GM12878 (cell line): ENCODE data around the gene ARL3.

Experiments used
- CTCF ChIP-seq, 3 experiments: IDR thresholded peaks in 2 of 3; conservative IDR thresholded peaks in 1 of 3; 2 replicates each; pipeline ENCODE4 v1.5.1; 2011; ENCODE audit warnings: low read depth in 3 of 3, low read length in 3 of 3, mild to moderate bottlenecking in 3 of 3, control low read depth in 2 of 3, moderate library complexity in 2 of 3, inconsistent platforms in 1 of 3, mixed read lengths in 1 of 3; ENCODE audit not compliant: control insufficient read depth in 2 of 3, insufficient read depth in 1 of 3; ENCODE audit errors: extremely low read depth in 1 of 3
- EGR1 ChIP-seq, 2 experiments: IDR thresholded peaks; 1 replicate in 1 of 2; 2 replicates in 1 of 2; pipeline ENCODE4 v1.6.1; 2011 to 2012; ENCODE audit warnings: low read depth in 2 of 2, low read length in 2 of 2, borderline replicate concordance in 1 of 2, mild to moderate bottlenecking in 1 of 2, moderate library complexity in 1 of 2
- EZH2 ChIP-seq: IDR thresholded peaks from 2 replicates; pipeline ENCODE4 v1.6.1; 2012; ENCODE audit warnings: low read depth, mild to moderate bottlenecking, control low read depth, inconsistent platforms, low read length, borderline replicate concordance; ENCODE audit not compliant: control insufficient read depth
- KDM1A ChIP-seq: fragments of 200-600 bp; sonication (generic); IDR thresholded peaks from 2 replicates; pipeline ENCODE4 v1.6.1; 2016; ENCODE audit warnings: borderline replicate concordance
- NFYB ChIP-seq: IDR thresholded peaks from 2 replicates; pipeline ENCODE4 v1.6.1; 2011; ENCODE audit warnings: low read depth, mild to moderate bottlenecking, low read length, improper control_type of control experiment, moderate library complexity; ENCODE audit not compliant: insufficient read depth
- NR2C2 ChIP-seq: IDR thresholded peaks from 2 replicates; pipeline ENCODE4 v1.6.1; 2011; ENCODE audit warnings: borderline replicate concordance, low read depth; ENCODE audit not compliant: control insufficient read depth, insufficient read length
- POLR2A ChIP-seq: IDR thresholded peaks from 2 replicates; pipeline ENCODE4 v1.6.1; 2011; ENCODE audit warnings: low read depth, mild to moderate bottlenecking, low read length
- PRDM15 ChIP-seq: fragments of 450-650 bp; formaldehyde crosslinking; IDR thresholded peaks from 2 replicates; pipeline ENCODE4 v1.4.0; 2020; ENCODE audit warnings: mild to moderate bottlenecking, moderate library complexity
- STAT1 ChIP-seq: fragments of 450-650 bp; conservative IDR thresholded peaks from 2 replicates; pipeline ENCODE4 v1.6.1; 2014; ENCODE audit warnings: antibody characterized with exemption, mild to moderate bottlenecking
- TAF1 ChIP-seq: IDR thresholded peaks from 2 replicates; pipeline ENCODE4 v1.6.1; 2011; ENCODE audit warnings: mild to moderate bottlenecking, low read depth, low read length, borderline replicate concordance
- YY1 ChIP-seq: IDR thresholded peaks from 2 replicates; pipeline ENCODE4 v1.6.1; 2011; ENCODE audit warnings: low read depth, mild to moderate bottlenecking, low read length
- ZBTB11 ChIP-seq: fragments of 450-650 bp; formaldehyde crosslinking; IDR thresholded peaks from 2 replicates; pipeline ENCODE4 v1.5.0; 2022; ENCODE audit warnings: mild to moderate bottlenecking, missing genetic modification characterization

- TF ChIP-seq KDM1A, result no peak
- no peak for TF ChIP-seq ZBTB11 (CRISPR knock-in tag)
- no peak for TF ChIP-seq CTCF (IDR thresholded peaks at IDR 0.05 in 2 of 3, conservative IDR thresholded peaks at IDR 0.05 in 1 of 3; ENCODE audit: control insufficient read depth in 2 of 3, extremely low read depth in 1 of 3, insufficient read depth in 1 of 3, low read depth in 3 of 3, low read length in 3 of 3)
- TF ChIP-seq PRDM15 (CRISPR knock-in tag), result no peak
- no peak for TF ChIP-seq EGR1 (IDR thresholded peaks at IDR 0.05; ENCODE audit: borderline replicate concordance in 1 of 2, low read depth in 2 of 2, low read length in 2 of 2)
- no peak for TF ChIP-seq POLR2A
- no peak for TF ChIP-seq YY1
- no peak for TF ChIP-seq TAF1
- TF ChIP-seq EZH2, result no peak
- no peak for TF ChIP-seq NR2C2
- no peak for TF ChIP-seq NFYB
- no peak for TF ChIP-seq STAT1
These were observed 59.2 kb downstream of the ARL3 start for GRCh38 chr10:102654969-102655368.
